GM12874 (cell line): ENCODE measurements around the gene CCDC201.

ENCODE experiments used
- TF ChIP-seq, protein P1 (sequence below): IDR thresholded peaks from 2 replicates; pipeline ENCODE4 v1.5.1; 2011; ENCODE audit warnings: low read depth, mild to moderate bottlenecking, control low read depth, low read length, moderate library complexity; ENCODE audit not compliant: insufficient read depth

The CCDC201 gene

DNA sequence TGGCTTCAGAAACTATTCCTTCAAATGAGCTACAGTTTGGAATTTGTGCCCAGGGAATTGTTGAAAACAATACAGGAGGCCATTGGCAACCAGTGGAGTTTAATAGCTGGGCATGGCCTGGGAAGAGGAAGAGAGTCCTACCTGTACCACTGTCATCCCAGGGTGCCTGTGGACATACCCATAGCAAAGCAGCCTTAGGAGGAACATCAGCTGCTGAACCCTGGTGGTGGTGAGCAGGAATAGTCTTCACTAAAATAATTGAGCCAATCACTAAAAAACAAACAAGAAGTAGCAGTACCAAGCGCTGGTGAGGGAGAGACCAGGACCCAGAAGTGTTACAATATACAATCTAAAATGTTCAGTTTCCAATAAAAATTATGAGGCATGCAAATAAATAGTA lies 29.9 kb upstream of the CCDC201 start:
- TF ChIP-seq, protein P1, sequence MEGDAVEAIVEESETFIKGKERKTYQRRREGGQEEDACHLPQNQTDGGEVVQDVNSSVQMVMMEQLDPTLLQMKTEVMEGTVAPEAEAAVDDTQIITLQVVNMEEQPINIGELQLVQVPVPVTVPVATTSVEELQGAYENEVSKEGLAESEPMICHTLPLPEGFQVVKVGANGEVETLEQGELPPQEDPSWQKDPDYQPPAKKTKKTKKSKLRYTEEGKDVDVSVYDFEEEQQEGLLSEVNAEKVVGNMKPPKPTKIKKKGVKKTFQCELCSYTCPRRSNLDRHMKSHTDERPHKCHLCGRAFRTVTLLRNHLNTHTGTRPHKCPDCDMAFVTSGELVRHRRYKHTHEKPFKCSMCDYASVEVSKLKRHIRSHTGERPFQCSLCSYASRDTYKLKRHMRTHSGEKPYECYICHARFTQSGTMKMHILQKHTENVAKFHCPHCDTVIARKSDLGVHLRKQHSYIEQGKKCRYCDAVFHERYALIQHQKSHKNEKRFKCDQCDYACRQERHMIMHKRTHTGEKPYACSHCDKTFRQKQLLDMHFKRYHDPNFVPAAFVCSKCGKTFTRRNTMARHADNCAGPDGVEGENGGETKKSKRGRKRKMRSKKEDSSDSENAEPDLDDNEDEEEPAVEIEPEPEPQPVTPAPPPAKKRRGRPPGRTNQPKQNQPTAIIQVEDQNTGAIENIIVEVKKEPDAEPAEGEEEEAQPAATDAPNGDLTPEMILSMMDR, result no peak

GRCh38 chr7:45901566-45901965 lies 28.7 kb upstream of the CCDC201 start:
- TF ChIP-seq, protein P1, result no peak

DNA sequence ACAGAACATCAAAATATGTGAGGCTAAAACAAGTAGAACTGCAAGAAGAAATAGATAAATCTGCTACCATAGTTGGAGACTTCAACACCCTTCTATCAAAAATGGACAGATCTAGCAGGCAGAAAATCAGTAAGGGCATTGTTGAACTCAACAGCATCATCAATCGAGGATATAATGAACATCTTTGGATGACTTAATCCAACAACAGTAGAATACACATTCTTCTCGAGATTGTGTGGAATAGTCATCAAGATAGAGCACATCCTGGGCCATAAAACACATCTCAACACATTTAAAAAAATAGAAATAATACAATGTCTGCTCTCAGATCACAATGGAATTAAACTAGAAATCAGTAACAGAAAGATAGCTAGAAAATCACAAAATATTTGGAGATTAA lies 25.3 kb upstream of the CCDC201 start:
- TF ChIP-seq, protein P1, result no peak

GRCh38 chr7:45897042-45897690 lies 24.3 kb upstream of the CCDC201 start:
- TF ChIP-seq, protein P1, result no peak

DNA sequence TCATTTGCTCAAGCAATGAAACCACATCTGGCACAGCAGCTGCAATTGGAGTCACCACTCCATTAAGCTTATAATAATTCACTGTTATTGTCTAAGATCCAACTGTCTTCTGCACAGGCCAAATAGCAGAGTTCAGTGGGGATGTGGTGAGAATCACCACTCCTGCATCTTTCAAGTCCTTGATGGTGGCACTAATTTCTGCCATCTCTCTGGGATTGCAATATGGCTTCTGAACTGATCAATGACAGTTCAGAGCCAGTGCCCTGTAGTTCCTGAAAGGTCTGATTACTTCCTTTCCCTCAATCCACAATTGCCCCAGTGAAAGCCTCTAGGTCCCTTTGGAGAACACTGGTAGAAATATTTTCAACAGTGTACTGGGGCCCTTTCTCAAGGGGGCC lies 21.8 kb upstream of the CCDC201 start:
- TF ChIP-seq, protein P1, result no peak

DNA sequence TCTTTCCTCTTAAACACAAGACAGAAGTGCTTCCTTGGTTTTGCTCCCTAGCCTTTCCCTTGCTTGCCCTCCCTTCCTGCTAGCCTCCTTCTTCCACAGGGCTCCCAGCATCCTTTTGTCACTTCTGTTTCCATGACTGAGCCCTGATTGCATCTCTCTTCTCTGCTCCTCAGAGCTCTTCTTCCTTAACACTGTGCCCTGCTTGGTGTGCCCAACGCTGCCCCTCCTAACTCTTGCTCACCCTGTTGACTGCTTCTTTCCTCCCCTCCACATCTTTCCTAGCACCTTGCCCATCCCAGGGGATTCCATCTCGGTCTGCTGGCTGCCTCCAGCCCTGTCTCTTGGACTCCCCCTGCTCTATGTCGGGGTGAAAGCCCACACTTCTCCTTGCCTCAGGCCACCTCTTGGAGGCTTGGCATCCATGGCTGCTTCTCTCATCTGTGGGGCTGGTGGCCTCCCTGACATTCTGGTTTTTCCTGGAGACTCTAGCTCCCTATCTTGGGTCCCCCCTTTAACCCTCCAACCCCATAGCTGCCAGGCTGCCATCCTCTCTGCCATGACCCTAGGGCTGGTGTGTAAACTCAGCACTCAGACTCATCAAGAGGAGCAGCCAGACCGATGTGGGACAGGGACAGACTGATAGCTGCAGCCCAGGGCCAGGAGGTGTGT lies 21.2 kb upstream of the CCDC201 start:
- TF ChIP-seq, protein P1, result no peak

GRCh38 chr7:45893374-45893995 lies 20.6 kb upstream of the CCDC201 start:
- TF ChIP-seq, protein P1, result no peak
